CD4-positive, alpha-beta T cell treated with Interferon gamma for 1 hour (primary cell): ENCODE results near the gene MOG.
"Not testable (repeated sequence)": the region's sequence is repeated elsewhere in the genome, so short reads cannot be mapped to it uniquely, and the experiment has no call there.

ENCODE experiments used
- DNase-seq: peaks from one replicate; pipeline ENCODE4 v3.0.0-alpha.2; 2020

The MOG gene

DNA sequence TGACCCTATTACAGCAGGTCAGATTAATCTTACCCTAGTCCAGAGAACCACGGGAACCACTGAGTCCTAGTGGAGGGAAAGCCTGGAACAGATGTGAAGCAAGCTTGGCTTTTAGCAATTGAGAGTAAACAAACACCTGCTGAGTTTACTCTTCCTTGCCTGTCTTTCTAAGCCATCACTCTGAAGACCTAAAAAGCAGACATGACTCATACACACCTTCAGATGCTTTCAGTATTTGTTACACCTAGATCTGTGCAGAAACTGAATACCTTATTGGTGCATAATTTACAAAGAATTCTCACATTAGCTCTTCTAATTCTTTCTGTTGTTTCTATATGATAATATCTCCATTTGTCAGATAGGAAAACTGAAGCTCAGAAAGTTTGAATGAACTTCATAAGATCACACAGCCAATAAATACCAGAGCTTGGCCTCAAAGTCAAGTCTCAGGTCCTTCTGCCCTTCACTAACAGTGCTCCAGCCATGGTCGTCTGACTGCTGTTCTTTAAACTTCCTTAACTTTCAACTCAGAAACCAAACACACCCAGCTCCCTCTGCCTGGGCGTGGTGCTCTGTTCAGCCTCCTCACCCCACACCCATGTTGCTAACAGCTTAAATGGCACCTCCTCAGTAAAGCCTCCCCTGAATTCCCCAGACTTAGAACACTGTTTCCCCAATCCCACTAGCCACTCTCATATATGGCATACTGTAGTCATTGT, 15.3 kb upstream of the MOG start:
- no peak for DNase-seq

DNA sequence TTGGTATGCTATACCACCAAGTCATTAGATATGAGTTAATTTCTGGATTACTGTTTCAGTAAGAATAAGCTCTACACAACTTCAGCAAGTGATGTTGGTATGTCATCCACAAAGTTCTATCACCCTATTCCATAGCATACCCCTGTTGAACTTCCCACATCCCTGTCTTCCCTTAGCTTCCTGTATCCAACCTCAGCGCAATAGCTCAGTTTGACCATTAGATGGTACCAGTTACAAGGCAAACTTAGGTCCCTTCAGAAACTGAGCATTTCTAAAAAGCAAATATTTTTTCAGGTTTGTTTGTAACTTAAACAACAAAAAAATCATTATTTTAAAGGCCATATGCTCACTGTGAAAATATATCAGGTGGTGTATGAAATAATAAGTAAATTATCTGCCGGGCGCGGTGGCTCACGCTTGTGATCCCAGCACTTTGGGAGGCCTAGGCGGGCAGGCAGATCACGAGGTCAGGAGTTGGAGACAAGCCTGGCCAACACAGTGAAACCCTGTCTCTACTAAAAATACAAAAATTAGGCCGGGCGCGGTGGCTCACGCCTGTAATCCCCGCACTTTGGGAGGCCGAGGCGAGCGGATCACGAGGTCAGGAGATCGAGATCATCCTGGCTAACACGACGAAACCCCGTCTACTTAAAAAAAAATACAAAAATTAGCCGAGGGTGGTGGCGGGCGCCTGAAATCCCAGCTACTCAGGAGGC, 8.8 kb upstream of the MOG start:
- no peak for DNase-seq

DNA sequence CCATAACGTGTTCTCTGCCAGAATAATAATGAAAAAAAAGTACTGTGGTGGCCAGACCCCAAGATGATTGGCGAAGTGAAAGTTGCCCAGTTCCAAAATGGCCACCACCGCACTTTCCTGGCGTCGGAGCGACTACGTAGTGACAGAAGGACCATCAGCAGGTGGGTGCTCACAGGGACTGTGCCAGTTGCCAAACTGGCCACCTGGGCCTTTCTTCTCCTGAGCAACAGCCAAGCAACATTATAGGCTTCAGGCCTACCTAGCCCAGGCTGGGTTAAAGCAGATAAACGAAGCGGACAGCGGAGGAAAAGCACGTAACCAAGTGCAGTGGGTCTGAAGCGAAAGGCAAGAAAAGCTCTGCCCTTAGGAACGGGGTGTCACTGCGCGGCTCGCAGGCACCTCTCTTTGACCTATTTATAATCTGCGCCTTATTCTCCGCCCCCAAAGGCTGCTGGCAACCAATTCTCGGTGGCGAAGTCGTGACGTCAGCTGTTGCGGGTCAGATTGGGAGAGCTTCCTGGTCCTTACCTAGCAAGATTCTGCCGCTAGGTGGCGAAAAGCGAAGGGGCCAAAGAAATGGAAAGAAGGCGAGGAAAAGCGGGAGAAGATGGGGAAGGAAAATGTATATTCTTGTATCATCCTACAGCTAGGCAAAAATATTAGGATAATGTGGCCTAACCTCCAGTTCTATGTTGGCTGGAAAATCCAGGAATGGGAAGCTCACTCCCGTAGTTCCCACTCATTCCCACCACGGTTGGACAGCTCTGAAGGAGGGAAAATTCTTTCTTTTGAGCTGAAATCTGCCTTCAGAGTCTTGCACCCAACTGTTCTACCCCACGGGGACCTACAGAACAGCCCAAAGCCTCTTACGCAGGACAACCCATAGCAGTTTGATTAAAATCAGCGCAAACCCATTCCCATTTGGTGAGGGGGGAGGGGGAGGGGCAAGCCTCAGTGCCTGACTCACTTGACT, 6.9 kb upstream of the MOG start:
- DNase-seq = peak; percentile 98

DNA sequence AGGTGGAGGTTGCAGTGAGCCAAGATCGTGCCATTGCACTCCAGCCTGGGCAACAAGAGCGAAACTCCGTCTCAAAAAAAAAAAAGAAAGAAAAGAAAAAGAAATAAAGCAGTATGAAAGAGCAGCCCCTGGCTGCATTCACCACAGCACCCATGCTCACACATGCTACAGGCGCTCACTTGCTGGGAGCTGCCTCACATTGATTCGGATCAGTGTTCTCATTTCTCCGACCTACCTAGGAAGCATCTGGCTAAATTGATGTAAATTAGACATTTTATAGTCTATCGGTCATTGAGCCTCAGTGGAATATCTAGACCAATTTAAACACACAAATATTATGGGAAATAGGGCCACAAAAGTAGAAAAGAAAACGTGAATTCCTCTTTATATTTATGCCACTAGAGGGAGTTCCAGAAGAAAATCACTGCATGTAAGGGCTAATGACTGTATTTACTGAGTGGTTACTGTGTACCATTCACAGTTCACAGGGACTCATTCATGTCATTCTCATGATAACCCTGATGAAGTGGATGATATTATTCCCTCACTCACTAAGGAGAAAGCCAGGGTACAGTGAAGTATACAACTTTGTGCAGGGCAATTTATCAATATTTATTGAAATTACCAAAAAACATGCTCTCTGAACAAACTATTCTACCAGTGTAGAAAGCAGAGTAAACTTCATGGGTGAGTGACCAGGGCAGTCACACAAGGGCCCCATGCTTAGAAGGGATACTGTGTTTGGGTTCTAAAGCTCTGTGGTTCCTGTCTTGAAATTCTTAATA, 5.3 kb upstream of the MOG start:
- DNase-seq = no peak

DNA sequence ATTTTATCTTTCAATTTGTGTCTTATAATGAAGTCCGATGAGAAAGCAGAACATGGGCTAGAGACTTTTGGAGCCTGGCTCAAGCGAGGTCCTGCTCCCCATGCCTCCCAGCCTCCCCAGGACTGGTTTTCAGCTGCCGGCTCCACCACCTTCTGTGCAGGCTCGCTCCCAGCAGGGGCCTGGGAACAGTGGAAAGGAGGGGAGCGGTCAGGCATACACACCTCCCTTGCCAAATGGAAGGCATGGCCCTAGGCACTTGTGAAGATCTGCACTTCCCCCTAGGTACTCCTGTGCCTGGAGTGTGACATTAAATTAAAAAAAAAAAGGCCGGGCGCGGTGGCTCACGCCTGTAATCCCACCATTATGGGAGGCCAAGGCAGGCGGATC, 4.7 kb upstream of the MOG start:
- no peak for DNase-seq

DNA sequence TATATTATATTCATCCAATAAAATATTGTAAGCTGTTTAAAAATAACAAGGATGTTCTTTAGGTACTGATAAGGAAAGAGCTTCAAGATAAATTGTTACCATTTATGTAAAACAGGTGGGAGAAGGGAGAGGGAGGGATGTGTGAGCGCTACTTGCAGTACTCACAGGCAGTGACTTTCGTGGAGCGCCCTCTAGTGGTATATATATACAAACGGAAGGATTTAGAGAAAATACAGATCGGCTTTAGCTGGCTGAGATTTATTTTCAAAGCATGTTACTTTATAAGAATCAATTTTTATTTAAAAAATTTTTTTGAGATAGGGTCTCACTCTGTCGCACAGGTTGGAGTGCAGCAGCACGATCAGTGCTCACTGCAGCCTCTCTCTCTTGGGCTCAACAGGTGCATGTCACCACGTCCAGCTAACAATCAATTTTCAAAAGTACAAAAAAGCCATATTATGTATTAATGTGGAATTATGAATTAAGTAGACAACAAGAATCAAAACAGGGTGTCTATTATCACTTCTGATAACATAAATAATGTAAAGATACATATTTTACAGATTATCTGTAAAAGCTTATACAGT, 3.3 kb upstream of the MOG start:
- DNase-seq = peak; percentile 27

DNA sequence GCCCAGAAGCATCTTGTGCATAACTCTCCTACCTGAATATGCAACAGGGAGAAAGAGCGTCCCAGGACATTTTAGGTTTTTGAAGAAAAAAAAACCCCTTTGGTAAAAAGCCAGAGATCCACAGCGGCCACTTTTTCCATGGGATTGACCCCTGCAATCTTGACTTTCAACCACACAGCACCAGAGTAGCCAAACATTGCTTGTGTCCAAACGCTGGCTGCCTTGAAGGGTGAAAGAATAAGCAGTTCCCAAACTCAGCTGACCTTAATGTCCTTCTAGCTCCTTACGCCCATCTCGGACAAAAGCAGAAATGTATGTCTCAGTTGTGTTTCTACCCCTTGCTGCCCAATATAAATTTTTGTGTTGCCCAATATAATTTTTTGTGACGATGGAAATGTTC, 1.2 kb upstream of the MOG start:
- DNase-seq = no peak

DNA sequence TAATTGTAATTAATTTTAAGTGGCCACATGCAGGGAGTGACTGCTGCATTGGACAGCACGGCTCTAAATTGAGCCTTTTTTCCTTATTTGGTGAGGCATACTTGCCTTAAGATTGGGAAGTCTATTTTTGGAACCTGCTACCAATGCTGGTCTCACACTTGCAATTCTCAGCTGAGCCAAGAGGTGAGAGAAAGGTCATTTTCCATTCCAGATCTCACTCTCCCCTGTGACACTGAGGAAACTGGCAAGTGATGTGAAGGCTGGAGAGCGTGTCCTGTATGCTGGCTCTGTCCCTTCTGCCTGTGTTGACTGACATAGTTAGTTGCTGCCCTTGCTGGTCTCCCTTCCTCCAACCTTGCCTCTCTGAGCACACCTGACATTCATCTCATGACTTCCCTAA, 735 bp upstream of the MOG start:
- DNase-seq = no peak

DNA sequence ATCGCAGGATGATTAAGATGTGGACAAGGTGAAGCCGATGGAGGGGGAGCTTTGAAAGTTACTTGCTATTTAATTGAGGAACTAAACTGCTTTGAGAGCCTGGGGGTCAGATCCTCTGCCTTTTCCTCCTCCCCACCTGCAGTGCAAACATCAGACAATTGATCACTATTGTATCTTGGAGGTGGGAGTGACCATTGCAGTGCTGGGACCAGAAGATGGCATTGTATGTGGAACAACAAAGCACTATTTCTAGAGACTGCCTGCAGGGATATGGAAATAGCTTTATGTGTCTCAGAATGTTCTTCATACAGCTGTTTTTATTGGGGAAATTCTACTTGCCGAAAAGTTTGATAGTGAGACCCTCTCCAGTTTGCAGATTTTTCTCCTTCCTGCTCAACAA, 4.2 kb downstream of the MOG start:
- no peak for DNase-seq

DNA sequence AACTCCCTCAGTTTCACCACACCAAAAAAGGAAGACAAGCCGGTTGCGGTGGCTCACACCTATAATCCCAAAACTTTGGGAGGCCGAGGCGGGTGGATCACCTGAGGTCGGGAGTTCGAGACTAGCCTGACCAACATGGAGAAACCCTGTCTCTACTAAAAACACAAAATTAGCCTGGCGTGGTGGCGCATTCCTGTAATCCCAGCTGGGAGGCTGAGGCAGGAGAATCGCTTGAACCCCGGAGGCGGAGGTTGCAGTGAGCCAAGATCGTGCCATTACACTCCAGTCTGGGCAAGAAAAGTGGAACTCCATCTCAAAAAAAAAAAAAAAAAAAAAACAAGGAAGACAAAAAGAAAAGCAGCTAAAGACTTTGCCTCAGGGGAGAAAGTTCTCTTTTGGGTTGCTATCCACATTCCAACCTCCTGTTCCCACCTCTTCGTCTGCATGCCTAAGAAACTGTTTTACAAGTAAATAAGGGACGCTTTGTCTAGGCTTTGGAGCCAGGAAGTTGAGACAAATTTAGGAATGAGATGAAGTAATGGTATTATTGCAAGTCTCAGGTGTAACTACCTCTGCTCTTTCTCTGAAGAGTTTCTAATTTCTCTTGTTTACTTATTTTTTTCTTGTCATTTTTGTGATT, 4.7 kb downstream of the MOG start:
- DNase-seq = not testable (repeated sequence)

DNA sequence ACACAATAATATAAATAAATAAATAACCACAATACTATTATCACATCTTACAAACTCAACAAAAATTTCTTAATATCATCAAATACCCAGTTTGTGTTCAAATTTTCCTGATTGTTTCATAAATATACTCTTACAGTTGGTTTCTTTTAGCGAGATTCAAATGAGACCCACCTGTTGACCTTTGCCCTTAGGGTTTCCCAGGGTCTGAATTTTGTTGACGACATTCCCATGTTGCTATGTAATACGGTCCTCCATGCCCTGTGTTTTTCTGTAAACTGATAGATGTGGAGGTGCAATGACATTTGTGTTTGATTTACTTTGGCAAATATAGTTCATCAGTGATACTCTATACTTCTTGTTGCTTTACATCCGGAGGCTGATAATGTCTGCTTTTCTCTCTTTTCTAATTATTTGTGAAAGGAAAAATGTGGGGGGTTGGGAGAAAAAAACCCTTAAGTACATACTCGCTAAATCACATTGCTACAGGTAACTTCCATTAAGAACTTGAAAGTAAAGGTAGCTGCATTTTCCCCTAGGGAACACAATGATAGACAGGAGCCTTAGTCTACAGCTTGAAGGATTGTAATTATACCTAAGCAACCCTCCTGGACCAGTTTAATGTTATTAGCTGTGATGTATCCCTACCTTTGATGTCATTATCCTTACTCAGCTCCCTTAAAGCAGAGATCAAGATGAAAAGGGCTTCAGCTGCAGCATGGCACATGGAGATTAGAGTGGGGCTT, 6.6 kb downstream of the MOG start:
- no peak for DNase-seq

DNA sequence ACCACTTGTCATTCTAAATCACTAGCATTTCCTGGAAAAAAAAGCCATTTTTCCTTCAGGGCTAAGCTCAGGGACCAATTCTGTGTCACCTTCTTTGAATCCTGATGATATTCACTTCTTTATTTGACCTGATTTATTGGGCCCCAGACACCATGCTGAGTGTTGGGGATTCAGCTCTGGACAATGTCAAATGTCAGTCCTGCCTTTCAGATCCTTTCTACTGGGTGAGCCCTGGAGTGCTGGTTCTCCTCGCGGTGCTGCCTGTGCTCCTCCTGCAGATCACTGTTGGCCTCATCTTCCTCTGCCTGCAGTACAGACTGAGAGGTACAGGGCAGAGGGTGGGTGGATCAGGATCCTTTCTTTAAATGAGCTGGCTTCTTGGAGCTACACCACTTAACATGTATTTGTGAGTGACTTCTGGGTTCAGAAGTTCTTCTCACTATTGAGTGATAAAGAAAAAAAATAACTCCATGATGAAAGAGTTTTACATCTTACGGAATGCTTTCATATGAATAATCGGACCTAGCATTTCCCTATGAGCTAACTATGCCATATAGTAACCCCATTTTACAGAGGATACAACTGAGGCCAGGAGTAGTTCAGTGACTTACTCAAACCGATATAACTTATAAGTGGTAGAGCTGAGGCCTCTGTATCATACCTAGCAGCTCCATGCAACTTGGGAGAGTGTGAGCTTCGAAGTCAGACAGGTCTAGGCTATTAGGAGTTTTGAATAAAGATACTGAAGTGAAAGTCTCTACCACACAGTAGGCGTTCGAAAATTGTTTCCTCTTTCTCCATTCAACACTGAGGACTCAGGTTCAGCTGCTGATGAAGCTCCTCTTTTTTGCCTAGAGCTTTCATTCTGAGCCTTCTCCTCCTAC, 9.3 kb downstream of the MOG start:
- no peak for DNase-seq

DNA sequence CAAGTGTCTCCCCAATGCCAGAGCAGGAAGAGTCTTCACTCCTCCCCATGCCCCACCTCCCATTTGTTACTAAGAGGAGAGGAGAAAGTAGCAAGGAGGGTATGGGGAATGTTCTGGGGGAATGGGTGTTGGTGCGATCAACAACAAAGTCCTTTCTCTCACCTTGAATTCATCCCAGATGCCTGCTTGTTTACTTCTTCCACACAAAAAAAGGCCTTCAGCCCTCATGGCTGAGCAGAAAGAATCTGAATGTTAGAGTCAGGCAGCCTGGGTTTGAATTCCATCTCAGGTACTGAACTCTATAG, 9.9 kb downstream of the MOG start:
- DNase-seq = no peak

DNA sequence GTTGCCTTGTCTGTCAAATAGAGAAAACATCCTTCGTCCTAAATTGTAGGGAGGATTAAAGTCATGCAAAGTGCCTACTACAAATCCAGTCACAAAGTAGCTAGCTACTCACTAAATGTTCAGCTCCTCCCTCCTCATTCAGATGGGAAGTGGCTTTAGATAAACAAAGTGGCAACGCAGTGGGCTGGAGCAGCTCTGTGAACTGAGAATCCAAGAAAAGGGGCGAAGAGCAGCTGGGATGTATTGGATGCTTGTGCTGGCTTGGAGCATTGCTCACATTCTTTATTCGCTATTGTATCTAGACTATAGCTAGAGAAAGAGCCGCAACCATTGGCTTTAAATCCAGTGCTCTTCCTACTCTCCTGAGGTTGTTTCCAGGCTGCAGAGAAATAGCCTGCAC, 10.3 kb downstream of the MOG start:
- no peak for DNase-seq

DNA sequence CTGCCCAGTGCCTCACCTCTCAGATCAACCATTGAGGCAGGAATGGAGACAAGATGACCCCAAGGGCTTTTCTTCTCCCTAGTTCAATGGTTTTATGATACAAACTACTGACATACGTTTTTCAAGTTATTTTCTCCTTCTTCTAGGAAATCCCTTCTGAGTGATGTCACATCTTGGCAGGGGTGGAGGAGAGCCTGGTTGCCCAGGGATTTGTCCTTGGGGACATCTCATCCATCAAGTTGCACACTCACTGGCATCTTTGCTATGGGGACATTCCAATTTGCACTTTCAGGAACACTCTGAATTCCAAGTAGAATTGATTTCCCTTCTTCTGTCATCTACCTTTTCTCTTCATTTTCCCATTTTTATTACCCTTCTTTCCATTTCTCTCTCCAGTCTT, 14.1 kb downstream of the MOG start:
- DNase-seq = no peak

DNA sequence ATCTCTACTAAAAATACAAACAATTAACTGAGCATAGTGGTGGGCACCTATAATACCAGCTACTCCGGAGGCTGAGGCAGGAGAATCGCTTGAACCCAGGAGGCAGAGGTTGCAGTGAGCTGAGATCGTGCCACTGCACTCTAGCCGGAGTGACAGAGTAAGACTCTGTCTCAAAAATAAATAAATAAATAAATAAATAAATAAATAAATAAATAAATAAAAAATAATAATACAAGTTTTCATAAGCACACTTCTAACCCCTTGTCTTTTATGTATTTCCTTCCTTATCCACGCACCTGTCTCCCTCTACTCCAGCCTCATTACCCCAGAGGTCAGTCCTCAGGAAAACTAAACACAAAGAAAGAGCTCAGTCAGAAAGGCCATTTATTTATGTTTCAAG, 15.2 kb downstream of the MOG start:
- DNase-seq = not testable (repeated sequence)

DNA sequence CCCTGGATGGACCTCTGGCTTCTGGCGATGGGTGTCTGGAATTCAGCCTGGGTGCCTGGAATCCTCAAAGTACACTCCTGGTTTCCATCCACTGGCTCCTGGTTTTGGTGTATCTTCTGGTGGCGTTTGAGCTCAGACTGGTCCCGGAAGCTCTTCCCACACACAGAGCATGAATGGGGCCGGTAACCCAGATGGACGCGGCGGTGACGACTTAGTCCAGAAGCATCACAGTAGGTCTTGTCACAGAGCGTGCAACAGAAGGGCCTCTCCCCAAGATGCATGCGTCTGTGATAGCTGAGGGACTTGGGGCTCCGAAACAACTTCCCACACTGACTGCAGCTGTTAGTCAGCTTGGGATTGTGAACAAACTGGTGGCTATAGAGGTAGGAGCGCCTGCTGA, 16.3 kb downstream of the MOG start:
- no peak for DNase-seq

DNA sequence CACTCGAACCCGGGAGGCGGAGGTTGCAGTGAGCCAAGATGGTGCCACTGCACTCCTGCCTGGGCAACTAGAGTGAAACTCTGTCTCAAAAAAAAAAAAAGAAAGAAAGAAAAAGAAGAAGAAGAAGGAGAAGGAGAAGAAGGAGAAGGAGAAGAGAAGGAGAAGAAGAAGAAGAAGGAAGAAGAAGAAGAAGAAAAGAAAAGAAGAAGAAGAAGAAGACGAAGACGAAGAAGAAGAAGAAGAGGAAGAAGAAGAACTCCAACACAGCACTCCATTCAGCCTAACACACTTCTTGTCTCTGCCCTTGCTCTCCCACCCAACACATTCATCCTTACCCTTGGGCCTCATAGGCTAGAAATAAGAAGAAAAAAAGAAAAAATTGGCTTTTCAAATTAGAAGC, 17.1 kb downstream of the MOG start:
- no peak for DNase-seq

DNA sequence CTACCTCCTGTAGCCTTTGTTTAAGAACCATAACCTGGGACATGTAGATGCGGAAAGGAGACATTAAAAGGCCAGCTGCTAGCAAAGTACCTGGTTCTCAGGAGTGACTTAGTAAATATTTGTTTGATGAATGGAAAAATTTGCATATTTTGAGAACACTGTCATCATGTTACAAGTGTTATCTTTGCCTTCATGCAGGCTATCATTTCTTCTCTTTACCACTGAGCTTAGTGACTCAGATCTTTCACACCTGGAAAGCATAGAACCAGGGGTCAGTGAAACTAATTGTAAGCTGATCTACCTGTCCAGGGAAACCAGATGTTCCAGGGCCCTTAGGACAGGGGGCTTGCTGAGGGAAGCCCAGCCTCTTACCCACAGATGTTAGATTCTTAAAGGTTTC, 18.7 kb downstream of the MOG start:
- no peak for DNase-seq

DNA sequence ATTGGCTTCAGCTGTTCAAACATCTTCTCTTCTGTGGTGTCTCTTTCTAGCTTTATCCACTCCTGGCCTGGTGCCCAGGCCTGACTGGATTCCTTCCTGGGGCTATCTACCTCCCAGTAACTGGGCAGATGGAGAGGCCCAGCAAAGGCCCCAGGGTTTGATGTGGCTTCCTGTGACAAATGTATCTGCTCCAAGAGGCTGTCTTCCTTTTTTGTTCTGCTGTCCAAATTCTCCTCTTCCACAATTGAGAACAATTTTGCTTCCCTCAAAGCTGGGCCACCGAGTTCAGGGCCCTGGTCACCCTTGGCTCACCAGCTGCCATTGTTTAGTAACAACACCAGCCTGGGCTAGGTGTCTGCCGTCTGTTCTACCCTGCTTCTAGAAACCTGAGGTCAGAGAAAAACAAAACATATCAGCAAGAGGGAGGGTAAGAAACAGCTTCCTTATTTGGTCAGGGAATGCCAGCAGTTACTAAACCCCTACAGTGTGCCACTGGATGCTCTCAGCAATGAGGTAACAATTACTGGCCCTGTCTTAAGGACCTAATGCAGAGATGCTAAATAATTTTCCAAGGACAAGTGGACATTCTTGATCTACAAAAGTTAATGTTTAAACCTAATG, 20.2 kb downstream of the MOG start:
- no peak for DNase-seq
